DND-41 (cell line): ENCODE measurements around the gene CLEC4D.

ENCODE experiments used
- ATAC-seq: fragments of 200-7000 bp; cut with Tn5 transposase; 3 replicates; pipeline ENCODE4 v1.9.1; 2021; ENCODE audit warnings: low read depth; ENCODE audit not compliant: insufficient read depth
- DNase-seq: peaks from one replicate; pipeline ENCODE4 v3.0.0-alpha.2; 2020
- H2AFZ ChIP-seq: 2 replicates; pipeline ENCODE4 v1.6.0; 2012; ENCODE audit warnings: low read depth, low read length
- H3K27ac ChIP-seq: 2 replicates; pipeline ENCODE4 v1.5.1; 2012; ENCODE audit warnings: low read length, inconsistent platforms
- H3K27me3 ChIP-seq: fragments of 200-600 bp; sonication (generic); 2 replicates; pipeline ENCODE4 v1.6.0; 2012; ENCODE audit warnings: low read length, mild to moderate bottlenecking, inconsistent platforms; ENCODE audit not compliant: insufficient read depth, poor library complexity
- H3K36me3 ChIP-seq: 2 replicates; pipeline ENCODE4 v1.5.1; 2012; ENCODE audit warnings: low read length, inconsistent platforms; ENCODE audit not compliant: insufficient read depth
- H3K4me1 ChIP-seq: 2 replicates; pipeline ENCODE4 v1.5.1; 2012; ENCODE audit warnings: mild to moderate bottlenecking, low read length; ENCODE audit not compliant: insufficient read depth
- H3K4me2 ChIP-seq: 2 replicates; pipeline ENCODE4 v1.6.0; 2012; ENCODE audit warnings: mild to moderate bottlenecking, moderate library complexity, low read length, inconsistent platforms; ENCODE audit not compliant: insufficient read depth
- H3K4me3 ChIP-seq, 2 experiments: fragments of 200-600 bp in 1 of 2; shearing (Covaris generic) in 1 of 2; 2 replicates each; pipeline ENCODE4 v1.5.1; 2012 to 2016; ENCODE audit warnings: inconsistent platforms in 2 of 2, low read length in 2 of 2, mild to moderate bottlenecking in 2 of 2, low read depth in 1 of 2, moderate library complexity in 1 of 2
- H3K79me2 ChIP-seq: 2 replicates; pipeline ENCODE4 v1.6.0; 2012; ENCODE audit warnings: low read length, inconsistent platforms; ENCODE audit not compliant: insufficient read depth
- H3K9ac ChIP-seq: 2 replicates; pipeline ENCODE4 v1.6.0; 2012; ENCODE audit warnings: low read depth, mild to moderate bottlenecking, inconsistent platforms, low read length, moderate library complexity
- H3K9me3 ChIP-seq: 2 replicates; pipeline ENCODE4 v1.5.1; 2012; ENCODE audit warnings: low read length, moderate library complexity, mild to moderate bottlenecking, inconsistent platforms; ENCODE audit not compliant: insufficient read depth, severe bottlenecking
- H4K20me1 ChIP-seq: 2 replicates; pipeline ENCODE4 v1.6.0; 2012; ENCODE audit warnings: low read length; ENCODE audit not compliant: insufficient read depth
- EZH2 ChIP-seq: IDR thresholded peaks from 3 replicates; pipeline ENCODE4 v1.6.1; 2012; ENCODE audit warnings: borderline replicate concordance, low read depth, mild to moderate bottlenecking, moderate library complexity, low read length, inconsistent platforms; ENCODE audit not compliant: severe bottlenecking
- TF ChIP-seq, protein P1 (sequence below): IDR thresholded peaks from 2 replicates; pipeline ENCODE4 v1.5.1; 2012; ENCODE audit warnings: borderline replicate concordance, low read length, moderate library complexity, mild to moderate bottlenecking; ENCODE audit not compliant: poor library complexity, severe bottlenecking; ENCODE audit errors: extremely low read depth

The CLEC4D gene

DNA sequence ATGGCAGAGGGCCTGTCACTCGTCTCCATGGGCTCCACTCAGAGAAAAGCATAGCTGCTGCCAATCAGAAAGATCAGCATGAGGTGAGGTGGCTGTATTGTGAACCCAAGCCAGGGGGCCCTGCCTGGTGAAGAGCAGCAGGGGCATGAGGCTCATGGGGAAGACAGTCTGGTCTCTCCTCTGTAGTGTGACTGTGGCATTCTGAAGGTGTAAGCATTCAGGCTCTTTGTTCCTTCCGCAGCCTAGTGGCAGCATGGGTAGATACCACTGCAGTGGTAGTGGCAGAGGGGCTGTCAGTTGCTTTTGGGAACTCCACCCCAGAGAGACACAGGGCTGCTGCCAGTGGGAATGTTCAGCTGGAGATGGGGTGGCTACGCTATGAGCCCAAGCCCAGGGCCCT, 5.1 kb upstream of the CLEC4D start:
- H3K4me1 ChIP-seq: no peaks in the 10 kb centered on the region
- peaks cover 13% of the 10 kb centered on the region for H3K27me3 ChIP-seq
- H3K36me3 ChIP-seq: no peaks in the 10 kb centered on the region
- H3K4me3 ChIP-seq: no peak overlapping the region
- H3K79me2 ChIP-seq: no peaks in the 10 kb centered on the region
- H3K4me2 ChIP-seq: no peak overlapping the region
- no peak overlapping the region for H2AFZ ChIP-seq
- no peak overlapping the region for H3K9ac ChIP-seq
- H4K20me1 ChIP-seq: no peaks in the 10 kb centered on the region
- no peaks in the 10 kb centered on the region for H3K9me3 ChIP-seq
- H3K27ac ChIP-seq: no peak overlapping the region
- ATAC-seq (no peak), DNase-seq (no peak)
- TF ChIP-seq, protein P1, sequence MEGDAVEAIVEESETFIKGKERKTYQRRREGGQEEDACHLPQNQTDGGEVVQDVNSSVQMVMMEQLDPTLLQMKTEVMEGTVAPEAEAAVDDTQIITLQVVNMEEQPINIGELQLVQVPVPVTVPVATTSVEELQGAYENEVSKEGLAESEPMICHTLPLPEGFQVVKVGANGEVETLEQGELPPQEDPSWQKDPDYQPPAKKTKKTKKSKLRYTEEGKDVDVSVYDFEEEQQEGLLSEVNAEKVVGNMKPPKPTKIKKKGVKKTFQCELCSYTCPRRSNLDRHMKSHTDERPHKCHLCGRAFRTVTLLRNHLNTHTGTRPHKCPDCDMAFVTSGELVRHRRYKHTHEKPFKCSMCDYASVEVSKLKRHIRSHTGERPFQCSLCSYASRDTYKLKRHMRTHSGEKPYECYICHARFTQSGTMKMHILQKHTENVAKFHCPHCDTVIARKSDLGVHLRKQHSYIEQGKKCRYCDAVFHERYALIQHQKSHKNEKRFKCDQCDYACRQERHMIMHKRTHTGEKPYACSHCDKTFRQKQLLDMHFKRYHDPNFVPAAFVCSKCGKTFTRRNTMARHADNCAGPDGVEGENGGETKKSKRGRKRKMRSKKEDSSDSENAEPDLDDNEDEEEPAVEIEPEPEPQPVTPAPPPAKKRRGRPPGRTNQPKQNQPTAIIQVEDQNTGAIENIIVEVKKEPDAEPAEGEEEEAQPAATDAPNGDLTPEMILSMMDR: no peak
- no peak for TF ChIP-seq EZH2

DNA sequence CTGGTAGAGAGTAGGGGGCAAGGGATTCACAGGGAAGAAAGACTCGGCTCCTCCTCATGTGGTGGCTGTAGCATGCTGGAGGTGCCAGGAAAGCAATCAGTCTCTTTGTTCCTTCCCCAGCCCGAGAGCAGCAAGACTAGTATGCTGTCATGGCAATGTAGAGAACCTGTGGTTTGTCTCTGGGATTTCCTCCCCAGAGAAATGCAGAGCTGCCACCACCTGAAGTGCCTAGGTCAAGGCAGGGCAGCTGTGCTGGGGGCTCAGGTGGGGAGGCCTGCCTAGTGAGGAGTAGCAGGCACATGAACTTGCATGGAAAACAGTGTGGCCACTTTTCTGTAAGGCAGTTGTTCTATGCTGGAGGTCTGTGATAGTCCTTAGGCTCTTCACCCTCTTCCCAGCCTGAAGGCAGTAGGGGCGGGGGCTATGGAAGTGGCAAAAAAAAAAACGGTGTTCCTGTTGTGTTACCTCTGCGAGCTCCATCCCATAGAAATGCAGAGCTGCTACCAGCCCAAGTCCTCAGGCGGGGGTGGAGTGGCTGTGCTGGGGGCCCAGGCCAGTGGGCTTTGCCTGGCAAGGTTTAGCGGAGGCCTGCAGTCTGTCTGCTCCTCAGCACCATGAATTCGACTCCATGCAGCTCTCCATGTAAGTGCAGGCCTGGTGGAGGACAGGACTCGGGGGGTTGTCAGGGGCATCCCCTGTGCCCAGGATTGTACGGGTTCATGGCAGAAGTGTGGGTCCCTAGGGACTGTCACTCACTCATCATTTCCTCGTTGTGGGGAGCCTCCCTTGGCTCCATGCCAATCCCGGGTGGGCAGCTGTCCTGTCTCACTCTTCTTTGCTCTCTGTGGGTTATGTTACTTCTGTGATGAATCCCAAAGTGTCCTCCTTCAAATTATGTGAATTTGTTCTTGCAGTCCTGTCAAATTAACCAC, 4.1 kb upstream of the CLEC4D start:
- Histone ChIP-seq H3K4me1 (no peaks in the 10 kb centered on the region), H3K36me3 (no peaks in the 10 kb centered on the region), H4K20me1 (no peaks in the 10 kb centered on the region), H3K4me2 (no peak overlapping the region), H2AFZ (no peak overlapping the region), H3K4me3 (no peak overlapping the region), H3K9me3 (no peaks in the 10 kb centered on the region), H3K27me3 (peaks cover 16% of the 10 kb centered on the region), H3K27ac (no peak overlapping the region), H3K9ac (no peak overlapping the region), H3K79me2 (no peaks in the 10 kb centered on the region)
- DNase-seq (no peak), ATAC-seq (no peak)
- no peak for TF ChIP-seq EZH2
- TF ChIP-seq, protein P1: no peak

DNA sequence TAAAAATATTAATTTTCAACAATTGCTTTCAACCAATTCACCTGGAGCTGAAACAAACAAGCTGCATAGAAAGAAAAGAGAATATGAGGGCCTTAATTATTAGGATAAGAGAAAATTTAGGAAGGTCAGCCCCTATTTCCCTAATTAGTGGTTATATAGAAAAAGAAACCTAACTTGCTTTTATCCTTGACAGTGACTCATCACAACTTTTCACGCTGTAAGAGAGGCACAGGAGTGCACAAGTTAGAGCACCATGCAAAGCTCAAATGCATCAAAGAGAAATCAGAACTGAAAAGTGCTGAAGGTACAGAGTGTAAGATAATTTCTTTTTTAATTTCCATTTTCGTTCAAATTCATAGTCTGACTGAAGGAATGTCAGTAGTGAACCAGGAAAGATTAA, 4.7 kb downstream of the CLEC4D start:
- DNase-seq (no peak), ATAC-seq (no peak)
- no peak overlapping the region for H3K9ac ChIP-seq
- no peak overlapping the region for H3K27ac ChIP-seq
- H3K4me2 ChIP-seq: no peak overlapping the region
- H3K27me3 ChIP-seq: peaks cover 17% of the 10 kb centered on the region
- no peaks in the 10 kb centered on the region for H3K36me3 ChIP-seq
- TF ChIP-seq, protein P1: no peak
- TF ChIP-seq EZH2: no peak
- no peaks in the 10 kb centered on the region for H3K79me2 ChIP-seq
- H3K4me3 ChIP-seq: no peak overlapping the region
- H2AFZ ChIP-seq: no peak overlapping the region
- no peaks in the 10 kb centered on the region for H3K4me1 ChIP-seq
- H3K9me3 ChIP-seq: no peaks in the 10 kb centered on the region
- H4K20me1 ChIP-seq: no peaks in the 10 kb centered on the region
